Measurements from ENCODE around the gene C1QTNF8.

DNA sequence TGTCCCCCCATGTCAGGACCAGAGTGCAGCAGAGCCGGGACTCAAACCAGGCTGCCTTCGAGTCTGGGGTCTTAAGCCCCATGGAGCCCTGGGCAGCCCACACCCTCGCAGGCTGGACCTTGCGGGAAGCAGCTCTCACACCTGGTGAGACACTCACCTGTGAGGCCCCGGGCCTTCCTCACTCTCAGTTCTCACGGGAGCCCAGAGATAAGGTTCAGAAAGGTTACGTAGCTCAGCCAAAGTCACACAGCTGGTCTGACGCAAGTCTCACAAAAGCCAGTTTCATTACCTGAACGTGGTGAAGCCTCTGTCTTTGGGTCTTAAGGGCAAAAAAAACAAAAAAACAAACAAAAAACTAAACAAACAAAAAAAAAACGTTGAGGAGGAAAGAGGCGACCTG lies 56.3 kb downstream of the C1QTNF8 start:
- TF ChIP-seq, protein P1, sequence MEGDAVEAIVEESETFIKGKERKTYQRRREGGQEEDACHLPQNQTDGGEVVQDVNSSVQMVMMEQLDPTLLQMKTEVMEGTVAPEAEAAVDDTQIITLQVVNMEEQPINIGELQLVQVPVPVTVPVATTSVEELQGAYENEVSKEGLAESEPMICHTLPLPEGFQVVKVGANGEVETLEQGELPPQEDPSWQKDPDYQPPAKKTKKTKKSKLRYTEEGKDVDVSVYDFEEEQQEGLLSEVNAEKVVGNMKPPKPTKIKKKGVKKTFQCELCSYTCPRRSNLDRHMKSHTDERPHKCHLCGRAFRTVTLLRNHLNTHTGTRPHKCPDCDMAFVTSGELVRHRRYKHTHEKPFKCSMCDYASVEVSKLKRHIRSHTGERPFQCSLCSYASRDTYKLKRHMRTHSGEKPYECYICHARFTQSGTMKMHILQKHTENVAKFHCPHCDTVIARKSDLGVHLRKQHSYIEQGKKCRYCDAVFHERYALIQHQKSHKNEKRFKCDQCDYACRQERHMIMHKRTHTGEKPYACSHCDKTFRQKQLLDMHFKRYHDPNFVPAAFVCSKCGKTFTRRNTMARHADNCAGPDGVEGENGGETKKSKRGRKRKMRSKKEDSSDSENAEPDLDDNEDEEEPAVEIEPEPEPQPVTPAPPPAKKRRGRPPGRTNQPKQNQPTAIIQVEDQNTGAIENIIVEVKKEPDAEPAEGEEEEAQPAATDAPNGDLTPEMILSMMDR (IDR thresholded peaks at IDR 0.05; ENCODE audit: borderline replicate concordance, extremely low read depth, low read length, poor library complexity, severe bottlenecking), result no peak
- no peak for TF ChIP-seq EZH2 (IDR thresholded peaks at IDR 0.05; ENCODE audit: borderline replicate concordance, low read depth, low read length, severe bottlenecking)

Measured in DND-41 (cell line).